Hepatocyte (in vitro differentiated cells): ENCODE results near the gene FCAMR. TPM values are rescaled to one million over a fixed set of nuclear protein-coding genes. Genes with fewer than 3 reads are reported as not detected.

Experiments used
- DNase-seq: peaks from one replicate; pipeline ENCODE4 v3.0.0-alpha.2; 2016; ENCODE audit warnings: low spot score
- H2AFZ ChIP-seq: fragments of 200-600 bp; sonication (generic); 2 replicates; pipeline ENCODE4 v1.6.0; 2016; ENCODE audit warnings: antibody characterized with exemption, mild to moderate bottlenecking
- H3K27ac ChIP-seq: fragments of 200-600 bp; sonication (generic); 2 replicates; pipeline ENCODE4 v1.5.1; 2016; ENCODE audit warnings: mild to moderate bottlenecking
- H3K27me3 ChIP-seq: fragments of 200-600 bp; sonication (generic); 2 replicates; pipeline ENCODE4 v1.6.1; 2016
- H3K36me3 ChIP-seq: fragments of 200-600 bp; sonication (generic); replicated peaks from 2 replicates; pipeline ENCODE4 v1.5.1; 2016; ENCODE audit warnings: low read depth; ENCODE audit not compliant: insufficient read depth
- H3K4me1 ChIP-seq: fragments of 200-600 bp; sonication (generic); 2 replicates; pipeline ENCODE4 v1.5.1; 2016; ENCODE audit warnings: mild to moderate bottlenecking, moderate library complexity; ENCODE audit not compliant: insufficient read depth
- H3K4me2 ChIP-seq: fragments of 200-600 bp; sonication (generic); 2 replicates; pipeline ENCODE4 v1.6.0; 2016
- H3K4me3 ChIP-seq: fragments of 200-600 bp; sonication (generic); 2 replicates; pipeline ENCODE4 v1.5.1; 2016; ENCODE audit warnings: mild to moderate bottlenecking
- H3K79me2 ChIP-seq: fragments of 200-600 bp; sonication (generic); 2 replicates; pipeline ENCODE4 v1.6.0; 2017; ENCODE audit warnings: mild to moderate bottlenecking
- H3K9me2 ChIP-seq: fragments of 200-600 bp; sonication (generic); replicated peaks from 2 replicates; pipeline ENCODE4 v1.6.0; 2017; ENCODE audit warnings: mild to moderate bottlenecking; ENCODE audit not compliant: insufficient read depth
- H3K9me3 ChIP-seq: fragments of 200-600 bp; sonication (generic); 2 replicates; pipeline ENCODE4 v1.5.1; 2016; ENCODE audit warnings: low read depth, mild to moderate bottlenecking
- H4K20me1 ChIP-seq: fragments of 200-600 bp; sonication (generic); 2 replicates; pipeline ENCODE4 v1.6.0; 2016; ENCODE audit warnings: mild to moderate bottlenecking; ENCODE audit not compliant: insufficient read depth, poor library complexity, severe bottlenecking
- CTCF ChIP-seq: fragments of 200-600 bp; sonication (generic); IDR thresholded peaks from 2 replicates; pipeline ENCODE4 v1.5.1; 2016; ENCODE audit warnings: antibody characterized with exemption, mild to moderate bottlenecking; ENCODE audit not compliant: poor library complexity
- EZH2 ChIP-seq: fragments of 200-600 bp; sonication (generic); IDR thresholded peaks from 2 replicates; pipeline ENCODE4 v1.6.1; 2016; ENCODE audit warnings: antibody characterized with exemption, mild to moderate bottlenecking, borderline replicate concordance
- EZH2phosphoT487 ChIP-seq: fragments of 200-600 bp; sonication (generic); IDR thresholded peaks from one replicate; pipeline ENCODE4 v1.6.1; 2018; ENCODE audit warnings: antibody characterized with exemption, mild to moderate bottlenecking, low read depth, moderate library complexity; ENCODE audit not compliant: unreplicated experiment, severe bottlenecking
- WGBS: methylation state at CpG from one replicate; pipeline ENCODE4 v1.1.6; 2016; ENCODE audit warnings: low lambda C conversion rate; ENCODE audit errors: missing lambda C conversion rate; 5-methylcytosine and 5-hydroxymethylcytosine counted together
- polyA plus RNA-seq: library from polyadenylated mRNA; unstranded; fragments of >200 nt; fragmentation: Nextera tagmentation; extraction: Ambion mirVana; gene quantifications from 2 replicates; pipeline ENCODE4 v1.2.1, GENCODE V29; 2016
- total RNA-seq: library from RNA; depleted of rRNA; stranded (reverse); fragments of >200 nt; gene quantifications from 2 replicates; pipeline ENCODE4 v1.2.3, GENCODE V29; 2014

The FCAMR gene
- total and polyA plus RNA-seq, 2 experiments from 2014 or later, result 0.70 TPM; not detected in 1

GRCh38 chr1:206931709-206932108, 38.6 kb downstream of the FCAMR start:
- WGBS, result 88% methylated on average over 6 of the region's 6 CpGs
- no peaks in the 10 kb centered on the region for H3K9me2 ChIP-seq
- no peak overlapping the region for H2AFZ ChIP-seq
- no peaks in the 10 kb centered on the region for H3K4me1 ChIP-seq
- no peaks in the 10 kb centered on the region for H3K9me3 ChIP-seq
- no peak overlapping the region for H3K4me2 ChIP-seq
- TF ChIP-seq EZH2phosphoT487 (no peak), CTCF (no peak), EZH2 (no peak)
- H4K20me1 ChIP-seq, result no peaks in the 10 kb centered on the region
- no peak for DNase-seq
- H3K4me3 ChIP-seq, result no peak overlapping the region
- H3K36me3 ChIP-seq, result no peaks in the 10 kb centered on the region
- no peaks in the 10 kb centered on the region for H3K79me2 ChIP-seq
- no peaks in the 10 kb centered on the region for H3K27me3 ChIP-seq
- H3K27ac ChIP-seq, result no peak overlapping the region

GRCh38 chr1:206930210-206930798, 40.0 kb downstream of the FCAMR start:
- Histone ChIP-seq H3K36me3 (no peaks in the 10 kb centered on the region), H3K4me2 (no peak overlapping the region), H2AFZ (no peak overlapping the region), H3K27me3 (no peaks in the 10 kb centered on the region), H3K9me3 (no peaks in the 10 kb centered on the region), H3K4me1 (no peaks in the 10 kb centered on the region), H4K20me1 (no peaks in the 10 kb centered on the region), H3K4me3 (no peak overlapping the region), H3K79me2 (no peaks in the 10 kb centered on the region), H3K9me2 (no peaks in the 10 kb centered on the region), H3K27ac (no peak overlapping the region)
- WGBS, result 95% methylated on average over 17 of the region's 17 CpGs
- no peak for DNase-seq
- TF ChIP-seq EZH2 (no peak), EZH2phosphoT487 (no peak), CTCF (no peak)

- H3K27me3 ChIP-seq, result no peaks in the 10 kb centered on the region
- H2AFZ ChIP-seq, result no peak overlapping the region
- no peak overlapping the region for H3K27ac ChIP-seq
- no peaks in the 10 kb centered on the region for H4K20me1 ChIP-seq
- no peaks in the 10 kb centered on the region for H3K36me3 ChIP-seq
- no peaks in the 10 kb centered on the region for H3K4me1 ChIP-seq
- no peak for TF ChIP-seq CTCF
- no peak for TF ChIP-seq EZH2
- TF ChIP-seq EZH2phosphoT487, result no peak
- no peaks in the 10 kb centered on the region for H3K79me2 ChIP-seq
- WGBS, result 90% methylated on average over 6 of the region's 6 CpGs
- no peak overlapping the region for H3K4me3 ChIP-seq
- H3K4me2 ChIP-seq, result no peak overlapping the region
- no peak for DNase-seq
- H3K9me3 ChIP-seq, result no peaks in the 10 kb centered on the region
- no peaks in the 10 kb centered on the region for H3K9me2 ChIP-seq
Observed at GRCh38 chr1:206929524-206929923, 40.7 kb downstream of the FCAMR start.

GRCh38 chr1:206926286-206926685, 44.0 kb downstream of the FCAMR start:
- Histone ChIP-seq H3K9me2 (no peaks in the 10 kb centered on the region), H3K4me1 (no peaks in the 10 kb centered on the region), H3K9me3 (no peaks in the 10 kb centered on the region), H3K79me2 (no peaks in the 10 kb centered on the region), H3K27ac (peak overlapping the region; percentile 39), H3K4me3 (no peak overlapping the region), H3K27me3 (no peaks in the 10 kb centered on the region), H2AFZ (no peak overlapping the region), H3K4me2 (no peak overlapping the region), H4K20me1 (no peaks in the 10 kb centered on the region), H3K36me3 (no peaks in the 10 kb centered on the region)
- DNase-seq, result no peak
- WGBS, result 94% methylated on average over 2 of the region's 2 CpGs
- TF ChIP-seq CTCF, result no peak
- no peak for TF ChIP-seq EZH2phosphoT487
- no peak for TF ChIP-seq EZH2
